Measurements from ENCODE around the gene SLC5A4.
A peak's percentile ranks its signal among the peaks of the same experiment; 100 is the strongest.

GRCh38 chr22:32265882-32266767 is 11.0 kb upstream of the SLC5A4 start:
- TF ChIP-seq, protein P1, sequence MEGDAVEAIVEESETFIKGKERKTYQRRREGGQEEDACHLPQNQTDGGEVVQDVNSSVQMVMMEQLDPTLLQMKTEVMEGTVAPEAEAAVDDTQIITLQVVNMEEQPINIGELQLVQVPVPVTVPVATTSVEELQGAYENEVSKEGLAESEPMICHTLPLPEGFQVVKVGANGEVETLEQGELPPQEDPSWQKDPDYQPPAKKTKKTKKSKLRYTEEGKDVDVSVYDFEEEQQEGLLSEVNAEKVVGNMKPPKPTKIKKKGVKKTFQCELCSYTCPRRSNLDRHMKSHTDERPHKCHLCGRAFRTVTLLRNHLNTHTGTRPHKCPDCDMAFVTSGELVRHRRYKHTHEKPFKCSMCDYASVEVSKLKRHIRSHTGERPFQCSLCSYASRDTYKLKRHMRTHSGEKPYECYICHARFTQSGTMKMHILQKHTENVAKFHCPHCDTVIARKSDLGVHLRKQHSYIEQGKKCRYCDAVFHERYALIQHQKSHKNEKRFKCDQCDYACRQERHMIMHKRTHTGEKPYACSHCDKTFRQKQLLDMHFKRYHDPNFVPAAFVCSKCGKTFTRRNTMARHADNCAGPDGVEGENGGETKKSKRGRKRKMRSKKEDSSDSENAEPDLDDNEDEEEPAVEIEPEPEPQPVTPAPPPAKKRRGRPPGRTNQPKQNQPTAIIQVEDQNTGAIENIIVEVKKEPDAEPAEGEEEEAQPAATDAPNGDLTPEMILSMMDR (conservative IDR thresholded peaks at IDR 0.05) = peak; percentile 90
- TF ChIP-seq EZH2 (IDR thresholded peaks at IDR 0.05; ENCODE audit: low read depth) = no peak
